Esophagus muscularis mucosa (tissue), 4 donors: Measurements from ENCODE around the gene NAA25.

Source experiments
- EP300 ChIP-seq: sonication (generic); formaldehyde crosslinking; IDR thresholded peaks from one replicate; pipeline ENCODE4 v1.6.1; 2017; ENCODE audit warnings: antibody characterized with exemption
- POLR2A ChIP-seq: fragments of 450-650 bp; IDR thresholded peaks from one replicate; pipeline ENCODE4 v1.6.1; 2017; ENCODE audit warnings: antibody characterized with exemption, moderate library complexity, mild to moderate bottlenecking, low read depth
- POLR2AphosphoS5 ChIP-seq, 2 donors: sonication (generic); formaldehyde crosslinking; IDR thresholded peaks; one replicate each; pipeline ENCODE4 v1.6.1; 2017; ENCODE audit warnings: antibody characterized with exemption in 2 of 2
- TF ChIP-seq, protein P1 (sequence below), 3 experiments: fragments of 200-600 bp in 2 of 3; fragments of 450-650 bp in 1 of 3; sonication (generic) in 2 of 3; IDR thresholded peaks; one replicate each; pipeline ENCODE4 v1.5.1; 2017 to 2019; ENCODE audit warnings: antibody characterized with exemption in 3 of 3, mild to moderate bottlenecking in 2 of 3, moderate library complexity in 1 of 3

DNA sequence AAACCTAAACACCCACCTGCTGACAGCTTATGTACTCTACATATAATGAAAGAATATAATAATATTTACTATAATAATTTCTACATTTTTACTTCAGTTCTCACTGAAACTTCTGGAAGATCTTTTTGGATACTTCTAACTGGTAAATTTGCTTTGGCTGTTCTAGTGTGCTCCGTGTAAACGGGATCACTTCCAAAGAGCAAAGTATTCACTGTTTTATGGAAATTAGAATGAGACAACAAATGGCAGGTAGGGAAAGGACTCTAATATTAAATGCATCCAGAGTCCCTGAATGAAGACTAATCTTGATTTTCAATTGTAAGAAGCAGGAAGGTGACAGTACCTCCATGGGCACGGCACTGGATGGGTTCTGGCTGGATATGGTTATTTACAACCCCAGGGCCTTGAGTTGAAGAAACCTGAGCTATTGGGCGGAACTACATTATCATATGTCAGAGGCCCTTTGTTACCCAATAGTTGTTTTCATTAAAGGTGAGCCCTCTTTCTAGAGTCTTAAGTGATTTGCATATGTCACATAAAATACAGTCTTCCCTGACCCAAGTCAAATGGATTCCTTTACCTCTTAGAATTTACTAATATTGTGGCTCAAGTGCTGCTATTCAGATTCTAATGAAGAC lies 84.7 kb downstream of the NAA25 start:
- TF ChIP-seq POLR2A: no peak
- TF ChIP-seq POLR2AphosphoS5 (IDR thresholded peaks at IDR 0.05): no peak
- TF ChIP-seq, protein P1, sequence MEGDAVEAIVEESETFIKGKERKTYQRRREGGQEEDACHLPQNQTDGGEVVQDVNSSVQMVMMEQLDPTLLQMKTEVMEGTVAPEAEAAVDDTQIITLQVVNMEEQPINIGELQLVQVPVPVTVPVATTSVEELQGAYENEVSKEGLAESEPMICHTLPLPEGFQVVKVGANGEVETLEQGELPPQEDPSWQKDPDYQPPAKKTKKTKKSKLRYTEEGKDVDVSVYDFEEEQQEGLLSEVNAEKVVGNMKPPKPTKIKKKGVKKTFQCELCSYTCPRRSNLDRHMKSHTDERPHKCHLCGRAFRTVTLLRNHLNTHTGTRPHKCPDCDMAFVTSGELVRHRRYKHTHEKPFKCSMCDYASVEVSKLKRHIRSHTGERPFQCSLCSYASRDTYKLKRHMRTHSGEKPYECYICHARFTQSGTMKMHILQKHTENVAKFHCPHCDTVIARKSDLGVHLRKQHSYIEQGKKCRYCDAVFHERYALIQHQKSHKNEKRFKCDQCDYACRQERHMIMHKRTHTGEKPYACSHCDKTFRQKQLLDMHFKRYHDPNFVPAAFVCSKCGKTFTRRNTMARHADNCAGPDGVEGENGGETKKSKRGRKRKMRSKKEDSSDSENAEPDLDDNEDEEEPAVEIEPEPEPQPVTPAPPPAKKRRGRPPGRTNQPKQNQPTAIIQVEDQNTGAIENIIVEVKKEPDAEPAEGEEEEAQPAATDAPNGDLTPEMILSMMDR (IDR thresholded peaks at IDR 0.05): no peak
- no peak for TF ChIP-seq EP300
